Epithelial cell of esophagus (primary cell): ENCODE measurements around the gene MTURN.

Source experiments
- DNase-seq: peaks from one replicate; pipeline ENCODE4 v3.0.0; 2010; ENCODE audit warnings: low read depth
- H3K4me3 ChIP-seq: 2 replicates; pipeline ENCODE4 v1.5.1; 2011; ENCODE audit warnings: mild to moderate bottlenecking, low read length, control low read depth
- CTCF ChIP-seq: IDR thresholded peaks from 2 replicates; pipeline ENCODE4 v1.5.1; 2011; ENCODE audit warnings: low read depth, mild to moderate bottlenecking, low read length, control low read depth, inconsistent platforms; ENCODE audit not compliant: insufficient read depth; ENCODE audit errors: missing control alignments

The MTURN gene

GRCh38 chr7:30188811-30189210, 54.0 kb downstream of the MTURN start:
- TF ChIP-seq CTCF, result no peak
- no peak for DNase-seq
- H3K4me3 ChIP-seq, result no peak overlapping the region

- DNase-seq, result no peak
- H3K4me3 ChIP-seq, result no peak overlapping the region
- TF ChIP-seq CTCF, result no peak
These were observed 57.0 kb downstream of the MTURN start for GRCh38 chr7:30191809-30192208.

GRCh38 chr7:30193336-30193943, 58.7 kb downstream of the MTURN start:
- no peak for DNase-seq
- no peak overlapping the region for H3K4me3 ChIP-seq
- TF ChIP-seq CTCF, result no peak

GRCh38 chr7:30196408-30196807, 61.6 kb downstream of the MTURN start:
- no peak overlapping the region for H3K4me3 ChIP-seq
- no peak for DNase-seq
- TF ChIP-seq CTCF, result no peak

- DNase-seq, result no peak
- H3K4me3 ChIP-seq, result no peak overlapping the region
- TF ChIP-seq CTCF, result no peak
These were observed 62.7 kb downstream of the MTURN start for GRCh38 chr7:30197438-30197837.

GRCh38 chr7:30199271-30199670, 64.5 kb downstream of the MTURN start:
- DNase-seq, result no peak
- TF ChIP-seq CTCF, result no peak

GRCh38 chr7:30200591-30200990, 65.8 kb downstream of the MTURN start:
- H3K4me3 ChIP-seq, result no peak overlapping the region
- no peak for TF ChIP-seq CTCF
- no peak for DNase-seq

More at GRCh38 chr7:30199271-30199670, 64.5 kb downstream of the MTURN start:
- no peak overlapping the region for H3K4me3 ChIP-seq
